Tongue (tissue), 2 donors: ENCODE results near the gene AKT2. TPM values are rescaled to one million over a fixed set of nuclear protein-coding genes. Genes with fewer than 3 reads are reported as not detected.

Experiments
- DNase-seq: peaks from one replicate; pipeline ENCODE4 v3.0.0-alpha.2; 2015
- total RNA-seq: library from RNA; depleted of rRNA; stranded (reverse); fragments of >200 nt; gene quantifications from one replicate; pipeline ENCODE4 v1.2.3, GENCODE V29; 2014

Gene AKT2
- total RNA-seq, 1 donor from 2014 or later = 142 TPM

DNA sequence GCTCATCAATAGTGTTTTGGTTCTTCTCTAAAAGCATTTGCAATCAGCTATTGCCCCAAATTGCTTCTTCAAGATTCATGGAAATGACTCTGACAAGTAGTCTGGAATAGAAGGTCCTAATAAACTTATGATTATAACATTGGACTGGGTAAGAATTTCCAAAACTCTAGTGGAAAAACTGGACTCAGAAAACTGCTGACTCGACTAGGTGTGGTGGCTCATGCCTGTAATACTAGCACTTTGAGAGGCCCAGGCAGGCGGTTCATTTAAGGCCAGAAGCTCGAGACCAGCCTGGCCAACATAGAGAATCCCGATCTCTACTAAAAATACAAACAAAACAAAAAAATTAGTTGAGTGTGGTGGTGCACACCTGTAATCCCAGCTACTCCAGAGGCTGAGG is 15.5 kb upstream of the AKT2 start:
- no peak for DNase-seq

GRCh38 chr19:40298026-40298425 is 12.9 kb upstream of the AKT2 start:
- DNase-seq = no peak

GRCh38 chr19:40294560-40294959 is 9.4 kb upstream of the AKT2 start:
- DNase-seq = no peak

GRCh38 chr19:40286971-40287421 is 1.9 kb upstream of the AKT2 start:
- DNase-seq = no peak

GRCh38 chr19:40286235-40286970 is 1.3 kb upstream of the AKT2 start:
- peak; percentile 79 for DNase-seq

- DNase-seq = peak; percentile 100
Measured at GRCh38 chr19:40285353-40286234, 449 bp upstream of the AKT2 start.

DNA sequence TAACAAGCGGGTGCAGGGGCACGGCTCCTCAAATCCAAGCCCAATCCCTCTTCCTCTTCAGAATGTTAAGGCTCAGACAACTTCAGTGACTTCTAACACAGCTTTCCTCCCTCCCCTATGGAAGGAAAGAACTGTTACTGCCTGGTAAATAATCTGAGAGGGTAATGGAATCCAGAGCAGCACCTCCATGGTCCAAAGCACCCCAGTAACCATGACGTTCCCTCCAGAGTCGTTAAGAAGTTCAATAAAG is 969 bp downstream of the AKT2 start:
- no peak for DNase-seq

DNA sequence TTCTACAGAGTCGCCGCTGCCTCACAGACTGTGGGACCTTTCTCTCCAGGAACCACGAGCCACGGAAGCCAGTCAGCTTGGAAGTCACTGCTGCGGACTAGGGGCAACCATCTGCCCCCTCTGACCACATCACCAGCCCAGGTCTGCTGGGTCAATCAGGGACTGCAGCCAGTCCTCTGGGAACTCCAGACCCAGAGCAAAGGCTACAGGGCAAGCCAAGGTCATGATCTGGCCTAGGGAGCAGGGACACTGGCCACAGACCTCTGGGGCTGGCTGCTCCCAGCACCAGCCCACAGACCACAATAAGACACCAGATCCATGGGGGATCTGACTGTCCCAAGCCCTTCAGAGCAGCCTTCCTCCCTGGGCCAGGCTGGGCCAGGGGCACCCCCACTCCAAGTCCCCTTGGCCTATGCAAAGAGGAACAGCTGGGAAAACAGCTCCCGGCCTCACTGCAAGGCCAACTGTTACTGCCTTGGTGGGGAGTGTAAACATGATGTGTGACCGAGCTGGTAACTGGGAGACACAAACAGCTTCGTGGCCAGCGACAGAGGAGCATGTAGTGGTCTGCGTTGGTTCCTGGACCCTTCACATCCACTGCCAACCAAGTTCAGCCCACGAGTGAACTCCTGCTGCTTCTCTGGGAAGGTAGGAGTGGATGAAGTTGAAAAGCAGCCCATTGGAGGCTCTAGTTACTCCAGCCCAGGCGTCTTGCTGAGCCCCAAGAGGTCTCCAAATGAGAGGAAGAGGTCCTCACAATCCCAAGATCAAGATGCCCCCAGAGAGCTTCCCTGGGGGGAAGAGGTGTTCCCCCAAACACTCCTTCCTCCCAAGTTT is 1.5 kb downstream of the AKT2 start:
- DNase-seq = peak; percentile 79

DNA sequence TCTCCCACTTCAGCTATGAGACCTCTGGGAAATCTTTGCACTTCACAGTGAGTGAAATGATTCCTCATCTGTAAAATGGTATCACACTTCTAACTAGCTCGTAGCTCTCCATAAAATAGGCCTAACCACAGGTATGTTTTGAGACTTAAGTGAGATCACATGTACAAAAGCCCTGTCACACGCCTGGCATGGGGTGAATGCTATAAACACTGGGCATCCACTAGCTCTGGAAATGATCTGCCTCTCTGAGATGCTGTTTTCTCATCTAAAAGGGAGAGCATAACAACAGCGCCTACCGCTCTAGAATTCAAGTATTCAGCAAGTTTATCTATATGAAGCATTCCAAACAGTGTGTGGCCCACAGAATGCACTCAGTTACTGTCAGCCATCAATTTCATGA is 2.2 kb downstream of the AKT2 start:
- DNase-seq = no peak

GRCh38 chr19:40282209-40282580 is 3.0 kb downstream of the AKT2 start:
- DNase-seq = no peak

- no peak for DNase-seq
Measured at GRCh38 chr19:40281381-40282208, 3.5 kb downstream of the AKT2 start.

- no peak for DNase-seq
Measured at GRCh38 chr19:40280608-40281221, 4.4 kb downstream of the AKT2 start.

DNA sequence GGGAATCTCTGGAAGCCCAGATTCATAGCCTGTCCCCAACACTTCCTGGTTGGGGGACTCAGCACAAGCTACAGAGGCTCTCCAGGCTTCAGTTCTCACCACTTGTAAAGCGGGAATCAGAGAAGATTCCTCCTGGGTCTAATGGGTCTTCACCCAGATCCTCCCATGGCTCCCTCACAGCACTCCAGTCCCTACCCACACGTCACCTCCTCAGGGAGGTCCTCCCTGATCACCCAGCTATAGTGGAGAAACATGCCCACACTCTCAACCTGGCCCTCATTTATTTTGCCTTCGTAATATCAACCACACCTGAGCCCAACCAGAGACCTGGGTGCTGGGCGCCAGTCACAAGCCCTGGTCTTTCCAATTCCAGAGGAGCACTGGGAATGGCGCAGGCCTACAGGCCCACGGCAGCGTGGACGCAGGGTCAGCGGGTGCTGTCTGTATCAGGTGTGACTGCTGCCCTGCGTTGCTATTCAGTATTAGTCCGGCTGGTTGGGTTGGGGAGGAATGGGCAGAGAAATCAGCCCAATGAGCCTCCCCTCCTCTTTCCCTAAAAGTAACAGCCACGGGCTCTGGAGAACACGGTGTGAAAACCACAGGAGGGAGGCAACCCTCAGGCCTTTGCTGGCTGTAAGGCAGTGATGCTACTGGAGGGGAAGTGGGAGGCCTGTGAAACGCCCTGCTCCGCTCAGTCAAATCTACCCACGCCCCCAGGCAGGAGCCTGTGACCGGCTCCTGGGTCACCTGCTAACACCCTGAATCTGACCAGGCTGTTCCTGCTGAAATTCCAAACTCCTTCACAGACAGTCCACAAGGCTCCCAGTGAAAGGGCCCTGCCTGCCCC is 5.2 kb downstream of the AKT2 start:
- DNase-seq = no peak

DNA sequence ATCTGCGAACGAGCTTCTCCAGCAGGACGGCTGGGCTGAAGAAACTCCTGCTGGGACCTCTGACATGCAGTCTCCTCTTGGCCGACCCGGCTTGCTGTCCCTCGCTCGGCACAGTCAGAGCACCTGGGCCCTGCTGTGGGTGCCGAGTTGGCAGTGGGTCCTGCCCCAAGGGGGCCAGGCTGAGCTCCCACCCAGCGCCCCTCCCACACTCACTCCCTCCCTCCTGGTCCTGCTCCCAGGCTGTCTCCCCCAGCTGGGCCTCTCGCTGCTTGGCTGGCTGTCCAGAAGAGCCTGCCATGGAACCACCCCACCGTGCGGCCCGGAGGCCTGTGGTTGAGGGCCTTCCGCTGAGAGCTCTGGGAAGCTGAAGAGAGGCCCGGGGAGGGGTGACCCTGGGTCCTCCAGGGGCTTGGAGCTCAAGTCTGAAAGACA is 6.0 kb downstream of the AKT2 start:
- peak; percentile 91 for DNase-seq

DNA sequence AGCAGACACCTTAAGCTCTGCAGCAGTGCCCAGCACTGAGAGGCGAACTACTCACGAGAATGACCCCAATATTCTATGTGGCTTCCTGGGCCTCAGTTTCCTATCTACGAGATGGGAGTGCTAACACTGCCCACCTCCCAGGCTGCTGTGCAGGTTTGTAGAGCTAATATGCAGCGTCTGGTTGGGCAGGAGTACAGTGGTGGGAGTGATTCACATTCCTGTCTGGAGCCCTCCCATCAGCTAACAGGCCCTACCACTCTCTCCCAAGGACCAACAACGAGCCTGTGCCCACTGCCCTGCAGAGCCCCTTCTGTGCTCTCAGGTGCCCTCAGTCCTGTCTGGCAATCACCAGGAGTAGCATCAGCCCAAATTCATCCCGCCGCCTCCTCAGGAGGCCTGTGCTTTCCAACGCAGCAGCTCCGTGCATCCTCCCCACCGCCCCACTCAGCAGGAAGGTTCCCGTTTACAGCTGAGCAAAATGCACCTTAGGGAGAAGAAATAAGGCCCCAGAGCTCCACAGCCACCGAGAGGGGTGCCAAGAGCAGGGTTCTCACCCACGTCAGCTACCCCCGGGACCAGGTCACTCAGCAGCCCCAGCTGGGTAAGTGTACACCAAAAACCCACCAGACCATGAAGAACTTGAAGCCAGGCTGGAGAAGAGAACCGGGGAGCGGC is 6.6 kb downstream of the AKT2 start:
- DNase-seq = no peak

DNA sequence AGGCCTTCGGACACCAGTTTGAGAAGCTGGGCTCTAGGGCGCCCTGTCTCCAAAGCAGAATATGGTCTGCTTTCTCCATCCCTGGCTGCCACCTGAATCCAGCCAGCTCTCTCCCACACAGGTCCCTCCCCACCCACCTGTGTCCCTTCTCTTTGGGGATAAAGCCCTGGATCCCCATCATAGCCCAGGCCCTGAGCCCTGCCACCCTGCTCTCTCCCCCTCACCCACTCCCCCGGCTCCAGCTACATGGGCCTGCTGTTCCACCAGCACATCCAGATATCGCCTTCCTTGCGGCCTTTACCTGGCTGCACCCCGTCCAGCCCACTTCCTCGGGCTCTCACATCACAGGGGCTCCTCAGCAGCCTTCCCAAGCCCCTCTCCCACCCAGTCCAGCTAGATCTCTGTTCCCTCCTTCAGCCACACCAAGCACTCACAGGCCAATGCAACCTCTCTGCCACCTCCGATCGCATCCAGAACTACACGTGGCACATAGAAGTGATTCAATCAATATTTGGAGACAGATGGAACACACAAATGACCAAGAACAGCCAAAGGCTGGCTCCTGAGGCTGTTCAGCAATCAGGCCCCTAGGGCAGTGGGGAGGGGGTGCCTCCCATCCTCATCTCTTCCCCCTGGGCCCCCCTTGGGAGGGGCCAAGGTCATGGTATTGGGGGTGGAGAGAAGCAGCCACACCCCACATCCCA is 7.6 kb downstream of the AKT2 start:
- DNase-seq = no peak

DNA sequence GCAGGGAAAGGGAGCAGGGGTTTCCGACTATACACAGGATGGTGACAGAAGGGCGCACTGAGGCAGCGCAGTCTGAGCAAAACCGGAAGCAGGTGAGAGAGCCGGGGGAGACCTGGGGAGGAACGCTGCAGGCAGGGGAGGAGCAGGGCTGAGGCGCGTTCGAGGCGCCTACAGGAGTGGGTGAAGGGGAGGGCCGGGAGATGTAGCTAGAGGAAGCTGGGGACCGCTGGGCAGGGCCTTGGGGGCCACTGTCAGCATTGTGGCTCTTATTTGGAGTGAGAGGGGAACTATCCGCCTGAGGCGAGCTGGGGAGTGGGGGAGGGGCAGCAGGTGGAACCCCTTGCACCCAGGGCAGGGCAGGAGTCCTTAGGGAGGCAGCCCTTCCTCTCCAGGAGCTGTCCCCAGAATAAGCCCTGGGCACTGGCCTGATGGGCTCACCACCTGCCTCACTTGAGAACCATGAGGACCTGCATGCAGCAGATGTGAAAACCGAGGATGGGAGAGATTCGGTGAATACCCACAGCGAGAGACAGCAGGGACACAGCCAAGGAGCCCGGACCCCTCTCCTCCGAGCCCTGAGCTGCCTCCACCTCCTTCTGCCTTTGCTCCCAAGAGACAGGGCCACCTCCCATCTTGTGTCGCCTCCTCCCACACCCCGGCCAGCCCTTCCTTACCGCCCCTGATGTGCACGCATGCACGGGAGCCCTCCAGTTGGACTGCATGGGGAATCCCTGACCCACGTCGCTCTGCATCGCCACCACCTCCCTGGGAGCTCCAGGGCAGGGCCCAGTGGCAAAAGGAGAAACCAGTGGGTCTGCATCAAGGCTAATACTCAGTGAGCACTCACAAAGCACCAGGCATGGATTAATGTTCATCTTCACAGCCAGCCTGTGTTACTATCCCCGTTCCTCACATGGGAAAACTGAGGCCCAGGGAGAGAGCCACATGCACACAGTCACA is 10.3 kb downstream of the AKT2 start:
- DNase-seq = no peak
